GM20431 (cell line): ENCODE measurements around the gene MROH8.

Source experiments
- in situ Hi-C: fragments of 300-500 bp; cut with MseI, MboI; formaldehyde crosslinking; loops from one replicate; pipeline ENCODE4 v1.15.0; 2020; ENCODE audit warnings: low sequenced_read_pairs; ENCODE audit not compliant: unreplicated experiment

The MROH8 gene

DNA sequence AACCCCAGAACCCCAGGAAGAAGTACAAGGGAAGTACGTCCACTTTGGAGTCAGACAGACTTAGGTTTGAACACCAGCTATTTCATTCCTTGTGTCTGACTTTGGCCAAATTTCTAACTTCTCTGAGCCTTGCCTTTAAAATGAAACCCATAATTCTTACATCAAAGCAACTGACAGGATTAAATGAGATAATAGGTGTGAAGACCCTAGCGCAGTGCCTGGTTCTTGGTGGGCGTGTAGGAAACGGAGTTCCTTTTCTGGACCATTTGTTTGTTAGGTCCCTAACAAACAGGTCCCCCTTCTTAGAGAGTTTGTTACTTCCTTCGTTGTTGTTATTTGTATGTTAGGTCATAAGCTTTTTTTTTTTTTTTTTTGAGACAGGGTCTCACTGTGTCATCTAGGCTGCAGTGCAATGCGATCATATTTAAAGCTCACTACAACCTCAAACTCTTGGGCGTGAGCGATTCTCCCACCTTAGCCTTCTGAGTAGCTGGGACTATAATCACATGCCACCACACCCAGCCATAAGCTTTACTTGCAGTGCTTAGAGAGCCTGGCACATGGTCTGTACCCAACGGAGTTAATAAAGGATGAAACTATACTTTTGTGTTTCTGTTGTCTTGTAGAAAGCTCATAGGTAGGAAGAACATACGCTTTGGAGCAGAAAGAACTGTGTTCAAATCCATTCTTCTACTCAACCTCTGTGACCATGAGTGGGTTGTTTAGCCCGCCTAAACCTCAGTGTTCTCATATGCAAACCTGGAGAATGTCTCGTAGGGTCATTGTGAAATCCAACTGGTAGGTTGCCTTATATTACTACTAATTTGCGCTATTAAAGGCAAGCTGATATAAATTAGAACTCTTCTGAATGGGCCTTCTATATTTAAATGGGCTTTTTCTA lies 21.8 kb upstream of the MROH8 start:
- in situ Hi-C loops = no loop called here

- in situ Hi-C loops = no loop called here
Measured at GRCh38 chr20:37200376-37200775, 21.0 kb upstream of the MROH8 start.

GRCh38 chr20:37198932-37199660 lies 19.7 kb upstream of the MROH8 start:
- in situ Hi-C loops = no loop called here

GRCh38 chr20:37194621-37195417 lies 15.5 kb upstream of the MROH8 start:
- in situ Hi-C loops = no loop called here

GRCh38 chr20:37193821-37194220 lies 14.5 kb upstream of the MROH8 start:
- in situ Hi-C loops = no loop called here

- in situ Hi-C loops = no loop called here
Measured at GRCh38 chr20:37193226-37193625, 13.9 kb upstream of the MROH8 start.

- in situ Hi-C loops = no loop called here
Measured at GRCh38 chr20:37192137-37192854, 12.9 kb upstream of the MROH8 start.

DNA sequence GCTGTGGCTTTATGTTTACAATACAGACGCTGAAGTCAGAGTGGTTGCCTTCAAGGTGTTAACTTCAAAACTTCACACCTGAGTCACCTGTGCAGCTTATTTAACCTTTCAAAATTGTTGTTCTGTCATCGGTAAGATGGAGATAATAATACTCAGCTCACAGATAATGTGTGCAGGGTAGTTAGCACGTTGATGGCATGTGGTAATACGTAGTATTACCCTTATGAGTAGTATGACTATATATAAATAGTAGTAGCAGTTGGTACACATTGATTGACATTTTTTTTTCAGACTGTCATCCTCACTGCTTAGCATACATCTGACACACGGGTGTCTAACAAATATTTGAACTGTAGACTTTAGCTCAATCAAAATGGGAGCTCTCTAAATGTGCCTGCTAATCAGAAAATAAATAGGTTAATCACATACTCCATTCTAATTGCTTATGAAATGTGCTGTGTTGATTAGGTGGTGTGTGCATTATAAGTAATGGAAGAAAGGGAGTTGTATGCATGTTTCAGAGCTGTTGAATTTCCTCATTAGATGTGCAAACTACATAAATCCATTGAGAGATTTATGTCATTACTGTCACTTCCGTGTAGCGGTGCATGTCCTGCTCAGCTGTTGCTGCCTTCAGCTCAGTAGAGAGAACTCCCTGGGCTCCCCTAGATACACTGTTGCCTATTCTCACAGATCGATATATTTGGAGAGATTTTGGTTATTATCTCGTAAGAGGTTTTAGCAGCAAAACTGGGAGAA lies 11.2 kb upstream of the MROH8 start:
- in situ Hi-C loops = no loop called here

DNA sequence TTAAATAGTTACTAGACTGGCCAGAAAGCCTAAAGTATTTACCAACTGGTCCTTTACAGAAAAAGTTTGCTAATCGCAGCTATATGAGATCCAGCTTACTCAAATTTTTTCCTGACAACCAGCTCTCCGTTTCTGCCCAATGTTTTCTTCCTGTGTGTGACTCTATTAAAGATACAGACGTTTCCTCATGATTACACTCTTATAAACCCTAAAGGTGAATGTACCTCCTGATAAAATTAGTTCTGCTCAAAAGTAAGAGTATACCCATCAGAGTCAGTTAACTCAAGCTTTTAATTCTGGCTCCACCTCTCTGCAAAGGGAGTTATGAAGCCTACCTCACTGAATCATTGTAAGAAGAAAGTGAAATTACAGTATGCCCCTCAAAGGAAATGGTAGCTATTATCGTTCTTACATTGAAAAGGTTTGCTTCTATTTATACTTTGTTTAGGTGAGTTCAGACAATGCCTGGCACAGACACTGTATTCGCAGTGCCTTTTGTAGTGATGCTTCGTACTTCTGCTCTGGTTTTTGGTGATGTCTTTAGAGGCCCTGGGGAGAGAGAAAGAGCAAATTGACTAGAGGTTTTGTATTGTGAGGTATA lies 10.2 kb upstream of the MROH8 start:
- in situ Hi-C loops = no loop called here

GRCh38 chr20:37188787-37189186 lies 9.4 kb upstream of the MROH8 start:
- in situ Hi-C loops = no loop called here

- in situ Hi-C loops = no loop called here
Measured at GRCh38 chr20:37185686-37186085, 6.3 kb upstream of the MROH8 start.

DNA sequence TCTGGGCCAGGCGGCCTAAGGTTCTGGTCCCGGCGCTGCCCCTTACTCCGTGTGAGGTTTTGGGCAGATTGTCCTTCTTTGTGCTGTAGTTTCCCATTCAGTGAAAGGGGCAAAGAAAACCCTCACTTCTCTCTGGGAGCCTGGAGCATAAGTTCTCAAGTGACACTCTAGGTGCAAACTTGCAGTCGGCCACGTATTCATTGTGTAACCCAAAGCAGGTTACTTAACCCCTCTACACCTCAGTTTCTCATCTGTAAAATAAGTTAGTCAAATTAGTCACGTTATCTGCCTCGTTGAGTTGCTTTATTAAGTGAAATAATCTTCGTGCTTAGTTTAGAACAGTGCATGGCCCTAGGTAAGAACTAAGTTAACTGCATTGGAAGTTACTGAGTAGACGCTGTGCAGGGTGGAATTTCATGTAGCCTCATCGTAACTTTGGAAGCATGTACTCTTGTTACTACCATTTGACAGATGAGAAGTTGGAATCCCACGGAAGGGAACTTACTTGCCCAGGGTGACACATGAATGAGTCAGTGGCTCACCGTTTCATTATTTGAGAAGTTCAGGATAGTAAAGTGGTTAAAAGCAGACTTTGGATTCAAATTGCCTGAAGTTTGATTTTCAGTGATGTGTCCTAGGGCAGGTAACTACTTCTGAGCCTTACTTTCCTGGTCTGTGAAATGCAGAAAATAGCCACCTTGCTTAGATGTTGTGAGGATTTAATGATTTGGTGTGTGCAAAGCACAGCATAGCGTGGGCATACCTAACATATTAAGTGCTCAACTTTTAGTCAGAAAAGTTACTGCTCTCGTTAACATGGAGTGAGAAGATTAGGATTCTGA lies 556 bp upstream of the MROH8 start:
- in situ Hi-C loops = no loop called here

DNA sequence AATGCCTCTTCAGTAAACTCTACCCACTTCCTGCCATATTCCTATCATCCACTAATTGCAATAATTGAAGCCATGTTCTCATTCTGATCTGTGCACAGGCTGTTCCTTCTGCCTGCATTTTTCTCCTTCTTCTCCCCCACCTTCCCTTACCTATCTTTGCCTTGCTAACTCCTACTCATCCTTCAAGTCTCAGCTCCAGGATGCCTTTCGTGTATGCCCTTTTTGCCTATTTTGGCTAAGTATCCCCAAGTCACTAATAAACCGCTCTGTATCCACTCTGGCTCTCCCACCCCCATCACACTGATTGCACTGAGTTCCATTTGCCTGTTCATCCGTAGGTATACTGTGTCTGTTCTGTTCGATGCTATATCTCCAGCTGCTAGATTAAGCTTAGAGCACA lies 6.5 kb downstream of the MROH8 start:
- in situ Hi-C loops = no loop called here

- in situ Hi-C loops = no loop called here
Measured at GRCh38 chr20:37166867-37167266, 12.5 kb downstream of the MROH8 start.

DNA sequence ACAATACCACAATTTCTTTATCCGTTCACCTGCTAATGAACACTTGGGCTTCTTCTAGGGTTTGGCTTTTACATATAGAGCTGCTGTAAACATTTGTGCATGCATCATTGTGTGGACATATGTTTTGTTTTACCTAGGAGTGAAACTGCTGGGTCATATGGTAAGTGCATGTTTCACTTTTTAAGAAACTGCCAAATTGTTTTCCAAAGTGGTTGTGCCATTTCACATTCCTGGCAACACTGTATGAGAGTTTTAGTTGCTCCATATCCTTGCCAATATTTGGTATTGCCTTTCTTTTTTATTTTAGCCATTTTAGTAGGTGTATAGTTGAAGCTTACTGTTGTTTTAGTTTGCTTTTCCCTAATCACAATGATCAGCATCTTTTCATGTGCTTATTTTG lies 14.3 kb downstream of the MROH8 start:
- in situ Hi-C loops = no loop called here

GRCh38 chr20:37163832-37164554 lies 15.4 kb downstream of the MROH8 start:
- in situ Hi-C loops = no loop called here

DNA sequence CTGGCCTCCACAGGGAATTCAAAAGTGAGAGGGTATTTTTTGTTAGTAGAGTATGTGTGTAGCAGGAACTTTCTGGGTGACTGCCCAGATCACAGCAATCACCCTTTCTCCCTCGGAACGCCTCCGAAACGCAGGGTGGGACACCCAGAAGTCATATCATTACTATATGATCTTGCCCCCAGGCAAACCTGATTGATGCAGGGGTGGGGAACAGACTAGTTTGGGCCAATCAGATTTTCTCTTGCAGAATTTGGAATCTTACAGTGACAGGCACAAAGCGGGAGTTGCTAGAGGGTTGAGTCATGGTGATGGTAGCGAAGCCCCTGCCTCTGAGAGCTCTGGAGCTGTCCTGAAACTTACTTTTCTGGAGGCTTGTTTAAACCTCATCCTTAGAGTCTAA lies 16.7 kb downstream of the MROH8 start:
- in situ Hi-C loops = no loop called here
